Ramos (cell line): Measurements from ENCODE around the gene TEX10.
"Not testable (repeated sequence)": the region's sequence is repeated elsewhere in the genome, so short reads cannot be mapped to it uniquely, and the experiment has no call there.

Experiments
- in situ Hi-C: fragments of 300-500 bp; cut with MboI; formaldehyde crosslinking; loops from one replicate; pipeline ENCODE4 v1.14.3; 2022; ENCODE audit warnings: low sequenced_read_pairs; ENCODE audit not compliant: unreplicated experiment

Gene TEX10

GRCh38 chr9:100352727-100353505 lies at the start of gene TEX10:
Gene TEX10, minus strand, starts transcription at chr9:100352942. Its CDS starts 3,579 bp downstream, at chr9:100349363.
- in situ Hi-C loops, result no loop called here

DNA sequence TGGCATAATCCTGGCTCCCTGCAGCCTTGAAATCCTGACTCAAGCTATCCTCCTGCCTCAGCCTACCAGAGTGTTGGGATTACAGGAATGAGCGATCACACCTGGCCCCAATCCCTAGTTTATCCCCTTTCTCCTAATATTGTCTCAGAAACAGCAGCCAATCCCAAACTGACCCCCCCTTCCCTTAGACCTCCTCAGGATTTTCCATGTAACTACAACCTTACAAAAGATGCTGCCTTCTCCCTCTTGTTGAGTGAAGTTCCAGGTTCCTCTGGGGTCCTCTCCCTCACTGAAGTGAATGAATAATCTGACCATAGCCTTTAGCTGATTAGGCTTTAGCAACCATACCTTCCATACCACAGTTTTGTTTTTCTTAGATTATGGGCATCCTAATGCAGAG lies 48.3 kb upstream of the TEX10 start:
- in situ Hi-C loops, result no loop called here

DNA sequence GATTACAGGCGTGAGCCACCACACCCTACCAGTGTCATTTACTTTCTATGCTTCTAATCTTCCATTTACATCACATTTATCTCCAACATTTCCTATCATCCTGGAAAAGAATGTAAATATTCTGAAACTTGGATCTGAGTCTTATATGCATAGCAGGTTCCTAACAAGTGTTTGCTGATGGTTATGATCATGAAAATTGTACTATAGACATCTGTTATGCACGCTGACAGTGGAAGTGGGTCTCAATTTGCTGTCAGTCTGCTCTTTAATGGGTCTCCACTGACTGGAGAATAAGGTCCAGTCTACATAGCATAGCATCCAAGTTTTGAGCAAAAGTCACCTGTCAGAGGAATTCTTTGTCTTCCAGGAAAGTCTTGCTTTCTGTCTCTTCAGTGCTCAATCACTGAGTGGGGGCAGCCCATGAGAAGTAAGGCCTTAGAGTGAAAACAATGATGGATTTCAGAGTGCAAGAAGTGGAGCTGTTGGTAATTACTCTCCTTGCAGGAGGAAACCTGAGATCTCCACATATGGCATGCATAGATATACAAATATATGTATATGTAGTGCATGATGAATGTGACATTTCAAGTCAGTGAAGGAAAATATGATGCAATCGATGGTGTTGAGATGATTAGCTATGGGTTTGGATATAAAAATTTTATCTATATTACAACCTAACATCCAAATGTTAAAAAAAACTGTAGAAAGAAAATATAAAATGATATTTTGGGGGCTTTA lies 45.0 kb upstream of the TEX10 start:
- in situ Hi-C loops, result no loop called here

- in situ Hi-C loops, result no loop called here
These were observed 44.0 kb upstream of the TEX10 start for GRCh38 chr9:100396769-100397168.

GRCh38 chr9:100394816-100395215 lies 42.1 kb upstream of the TEX10 start:
- in situ Hi-C loops, result no loop called here

GRCh38 chr9:100394032-100394695 lies 41.4 kb upstream of the TEX10 start:
- in situ Hi-C loops, result no loop called here

DNA sequence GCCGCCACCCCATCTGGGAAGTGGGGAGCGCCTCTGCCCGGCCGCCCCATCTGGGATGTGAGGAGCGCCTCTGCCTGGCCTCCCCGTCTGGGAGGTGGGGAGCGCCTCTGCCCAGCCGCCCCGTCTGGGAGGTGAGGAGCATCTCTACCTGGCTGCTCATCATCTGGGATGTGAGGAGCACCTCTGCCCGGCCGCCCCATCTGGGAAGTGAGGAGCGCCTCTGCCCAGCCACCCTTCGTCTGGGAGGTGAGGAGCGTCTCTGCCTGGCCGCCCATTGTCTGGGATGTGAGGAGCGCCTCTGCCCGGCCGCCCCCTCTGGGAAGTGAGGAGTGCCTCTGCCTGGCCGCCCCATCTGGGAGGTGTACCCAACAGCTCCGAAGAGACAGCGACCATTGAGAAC lies 40.2 kb upstream of the TEX10 start:
- in situ Hi-C loops, result not testable (repeated sequence)

DNA sequence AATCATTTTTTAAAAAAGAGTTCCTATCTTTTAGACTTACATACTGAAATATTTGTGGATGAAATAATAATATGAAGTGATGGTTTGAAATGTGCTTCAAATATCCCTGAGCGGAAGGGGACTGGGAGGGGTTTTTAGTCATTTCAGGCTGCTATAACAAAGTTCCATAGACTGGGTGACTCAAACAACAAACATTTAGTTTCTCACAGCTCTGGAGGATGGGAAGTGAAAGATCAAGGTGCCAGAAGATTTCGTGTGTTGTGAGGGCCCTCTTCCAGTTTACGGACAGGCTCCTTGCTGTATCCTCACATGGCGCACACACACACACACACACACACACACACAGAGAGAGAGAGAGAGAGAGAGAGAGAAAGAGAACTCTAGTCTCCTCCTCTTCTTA lies 27.1 kb upstream of the TEX10 start:
- in situ Hi-C loops, result no loop called here

DNA sequence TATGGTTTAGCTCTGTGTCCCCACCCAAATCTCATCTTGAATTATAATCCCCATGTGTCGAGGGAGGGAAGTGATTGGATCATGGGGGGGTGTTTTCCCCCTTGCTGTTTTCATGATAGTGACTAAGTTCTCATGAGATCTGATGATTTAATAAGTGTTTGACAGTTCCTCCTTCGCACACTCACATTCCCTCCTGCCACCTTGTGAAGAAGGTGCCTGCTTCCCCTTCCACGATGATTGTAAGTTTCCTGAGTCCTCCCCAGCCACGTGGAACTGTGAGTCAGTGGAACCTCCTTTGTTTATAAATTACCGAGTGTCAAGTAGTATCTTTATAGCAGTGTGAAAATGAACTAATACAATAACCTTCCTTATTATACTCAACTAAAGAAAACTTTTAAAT lies 24.3 kb upstream of the TEX10 start:
- in situ Hi-C loops, result no loop called here

DNA sequence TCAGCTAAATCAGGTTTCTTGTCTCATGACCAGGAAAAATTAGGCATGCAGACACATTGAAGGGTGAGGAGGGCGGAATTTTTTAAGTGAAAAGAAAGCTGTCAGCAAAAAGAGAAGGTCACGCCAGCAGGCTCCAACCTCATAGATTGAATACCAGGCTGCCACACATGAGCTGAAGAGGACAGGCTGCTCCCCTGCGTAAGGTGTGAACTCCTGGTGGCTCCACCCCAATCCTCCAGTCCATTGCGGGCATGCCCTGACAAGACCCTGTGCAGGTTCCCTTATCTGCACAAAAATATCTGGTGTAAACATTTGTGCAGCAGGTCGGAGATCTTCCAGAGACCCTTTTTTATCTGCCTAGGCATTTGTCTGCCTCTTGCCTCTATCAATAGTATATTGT lies 22.9 kb upstream of the TEX10 start:
- in situ Hi-C loops, result no loop called here

DNA sequence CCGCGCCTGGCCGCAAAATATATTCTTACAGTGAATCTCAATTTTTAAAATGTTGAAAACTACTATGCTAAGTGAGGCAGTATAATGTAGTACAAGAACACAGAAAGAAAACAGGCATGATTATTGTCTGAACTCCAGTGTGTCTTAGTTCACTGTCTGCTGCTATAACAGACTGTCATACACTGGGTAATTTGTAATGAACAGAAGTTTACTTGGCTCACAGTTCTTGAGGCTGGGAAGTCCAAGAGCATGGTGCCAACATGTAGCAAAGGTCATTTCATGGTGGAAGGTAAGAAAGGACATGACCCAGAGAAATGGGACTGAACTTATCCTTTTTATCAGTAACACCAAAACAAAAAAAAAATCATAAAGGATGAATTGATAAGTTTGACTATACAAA lies 19.9 kb upstream of the TEX10 start:
- in situ Hi-C loops, result no loop called here

GRCh38 chr9:100370064-100370723 lies 17.5 kb upstream of the TEX10 start:
- in situ Hi-C loops, result no loop called here

DNA sequence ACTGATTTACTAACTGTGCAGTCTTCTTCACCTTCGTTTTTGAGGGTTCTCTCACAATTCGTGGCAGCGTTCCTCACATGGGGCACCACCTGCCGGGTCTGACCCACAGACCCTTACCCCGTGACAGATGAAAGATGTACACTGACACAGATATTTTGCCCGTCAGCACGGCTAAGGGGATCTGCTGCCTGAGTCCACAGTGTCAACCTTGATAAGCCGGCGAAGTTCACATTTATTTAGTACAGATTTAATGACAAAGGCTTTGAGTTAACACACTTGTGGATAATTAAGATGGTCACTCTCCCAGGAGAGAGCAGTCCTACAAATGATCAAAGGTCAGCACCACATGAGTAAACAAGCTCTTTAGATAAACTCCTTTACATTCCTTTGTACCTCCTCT lies 15.9 kb upstream of the TEX10 start:
- in situ Hi-C loops, result no loop called here

- in situ Hi-C loops, result no loop called here
These were observed 13.4 kb upstream of the TEX10 start for GRCh38 chr9:100366121-100366520.

GRCh38 chr9:100364013-100364412 lies 11.3 kb upstream of the TEX10 start:
- in situ Hi-C loops, result no loop called here

DNA sequence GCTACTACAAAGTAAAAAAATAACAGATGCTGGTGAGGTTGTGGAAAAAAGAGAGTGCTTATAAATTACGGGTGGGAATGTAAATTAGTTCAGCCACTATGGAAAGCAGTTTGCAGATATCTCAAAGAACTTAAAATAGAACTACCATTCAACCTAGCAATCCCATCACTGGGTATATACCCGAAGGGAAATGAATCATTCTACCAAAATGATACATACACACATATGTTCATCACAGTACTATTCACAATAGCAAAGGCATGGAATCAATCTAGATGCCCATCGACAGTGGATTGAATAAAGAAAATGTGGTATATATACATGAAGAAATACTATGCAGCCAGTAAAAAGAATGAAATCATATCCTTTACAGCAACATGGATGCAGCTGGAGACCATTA lies 6.3 kb upstream of the TEX10 start:
- in situ Hi-C loops, result no loop called here

DNA sequence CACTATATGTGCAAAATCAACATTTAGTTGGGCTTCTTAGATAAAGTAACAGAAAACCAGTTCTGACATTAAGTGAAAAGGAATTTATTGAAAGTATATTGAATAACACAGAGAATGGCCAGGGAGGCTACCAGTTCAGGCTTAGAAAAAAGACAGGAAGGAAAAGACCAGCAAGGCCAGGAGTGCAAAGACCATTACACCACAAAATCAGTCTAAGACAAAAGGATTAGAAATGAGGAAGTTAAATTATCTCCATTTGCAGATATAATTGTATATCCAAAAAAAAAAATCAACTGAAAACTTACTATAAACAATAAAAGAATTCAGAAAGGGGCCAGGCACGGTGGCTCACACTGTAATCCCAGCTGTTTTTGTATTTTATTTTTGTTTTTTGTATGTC lies 4.8 kb upstream of the TEX10 start:
- in situ Hi-C loops, result no loop called here

- in situ Hi-C loops, result no loop called here
These were observed 2.8 kb upstream of the TEX10 start for GRCh38 chr9:100355561-100355960.

GRCh38 chr9:100354121-100354800 lies 1.5 kb upstream of the TEX10 start:
- in situ Hi-C loops, result no loop called here

GRCh38 chr9:100352201-100352726 lies 478 bp downstream of the TEX10 start:
- in situ Hi-C loops, result no loop called here
